CD4-positive, CD25-positive, alpha-beta regulatory T cell (primary cell): Measurements from ENCODE around the gene LRRC39. TPM values are rescaled to one million over a fixed set of nuclear protein-coding genes. Genes with fewer than 3 reads are reported as not detected.
"Not testable (repeated sequence)": the region's sequence is repeated elsewhere in the genome, so short reads cannot be mapped to it uniquely, and the experiment has no call there.

Experiments used
- ATAC-seq, 2 donors: fragments of 150-1000 bp; cut with Tn5 transposase; one replicate each; pipeline ENCODE4 v1.10.0; 2021; ENCODE audit warnings: low read depth in 2 of 2, moderate number of reproducible peaks in 2 of 2, moderate library complexity in 1 of 2
- DNase-seq, 3 donors: peaks; one replicate each; pipeline versions ENCODE4 v3.0.0 to v3.0.0-alpha.2; 2012 to 2022; ENCODE audit warnings: mixed read lengths in 1 of 3
- H3K27ac ChIP-seq: one replicate; pipeline ENCODE4 v1.7.0; 2013; ENCODE audit warnings: mild to moderate bottlenecking, low read length; ENCODE audit not compliant: insufficient read depth, poor library complexity, severe bottlenecking
- H3K27me3 ChIP-seq: one replicate; pipeline ENCODE4 v1.7.0; 2013; ENCODE audit warnings: low read length; ENCODE audit not compliant: control insufficient read depth, insufficient read depth
- H3K36me3 ChIP-seq: one replicate; pipeline ENCODE4 v1.7.0; 2013; ENCODE audit warnings: mild to moderate bottlenecking, low read length, moderate library complexity; ENCODE audit not compliant: control insufficient read depth, insufficient read depth
- H3K4me1 ChIP-seq: 2 replicates; pipeline ENCODE4 v1.7.0; 2013; ENCODE audit warnings: mild to moderate bottlenecking, low read length; ENCODE audit not compliant: insufficient read depth, control insufficient read depth, poor library complexity, severe bottlenecking
- H3K4me3 ChIP-seq: one replicate; pipeline ENCODE4 v1.7.0; 2013; ENCODE audit warnings: low read depth, mild to moderate bottlenecking, low read length, moderate library complexity
- H3K9me3 ChIP-seq, 2 experiments: 1 replicate in 1 of 2; 2 replicates in 1 of 2; pipeline ENCODE4 v1.7.0; 2013; ENCODE audit warnings: low read length in 2 of 2, mild to moderate bottlenecking in 1 of 2, moderate library complexity in 1 of 2; ENCODE audit not compliant: control insufficient read depth in 2 of 2
- H3K27ac Mint-ChIP-seq, 3 donors: one replicate each; pipeline ENCODE4 v1.8.0; 2020 to 2022; ENCODE audit warnings: mild to moderate bottlenecking in 3 of 3, mixed read lengths in 3 of 3, moderate library complexity in 2 of 3
- H3K27me3 Mint-ChIP-seq: one replicate; pipeline ENCODE4 v1.8.0; 2022; ENCODE audit warnings: mild to moderate bottlenecking, mixed read lengths
- H3K36me3 Mint-ChIP-seq: one replicate; pipeline ENCODE4 v1.8.0; 2020; ENCODE audit warnings: mixed read lengths
- H3K4me1 Mint-ChIP-seq, 4 donors: one replicate each; pipeline ENCODE4 v1.8.0; 2020 to 2022; ENCODE audit warnings: mixed read lengths in 4 of 4, mild to moderate bottlenecking in 1 of 4
- H3K4me3 Mint-ChIP-seq, 4 donors: one replicate each; pipeline ENCODE4 v1.8.0; 2020 to 2022; ENCODE audit warnings: mild to moderate bottlenecking in 4 of 4, mixed read lengths in 4 of 4, moderate library complexity in 3 of 4
- H3K9me3 Mint-ChIP-seq, 7 donors: one replicate each; pipeline ENCODE4 v1.8.0; 2020 to 2022; ENCODE audit warnings: mixed read lengths in 7 of 7, mild to moderate bottlenecking in 3 of 7, moderate library complexity in 2 of 7
- polyA plus RNA-seq, 4 donors: library from polyadenylated mRNA; unstranded; fragments of 300-500 nt; fragmentation: Illumina TruSeq; gene quantifications; one replicate each; pipeline ENCODE4 v1.2.3, GENCODE V29; 2021
- total RNA-seq: library from RNA; stranded (reverse); gene quantifications from one replicate; pipeline ENCODE4 v1.2.3, GENCODE V29; 2022

LRRC39 gene
- total and polyA plus RNA-seq, 5 donors from 2014 or later = 1.6 TPM; not detected in 4

- H3K27me3 ChIP-seq, H3K9me3 Mint-ChIP-seq, H3K4me3 Mint-ChIP-seq, H3K4me1 Mint-ChIP-seq, H3K4me1 ChIP-seq, ATAC-seq, DNase-seq, H3K27ac ChIP-seq, H3K27ac Mint-ChIP-seq, H3K4me3 ChIP-seq, H3K27me3 Mint-ChIP-seq, H3K9me3 ChIP-seq: not testable (repeated sequence)
- H3K36me3 ChIP-seq = peaks cover 46% of the 10 kb centered on the region
- H3K36me3 Mint-ChIP-seq = peaks cover 60% of the 10 kb centered on the region
Measured at GRCh38 chr1:100205593-100205992, 27.5 kb upstream of the LRRC39 start.

- peaks cover 42% of the 10 kb centered on the region for H3K36me3 ChIP-seq
- not testable (repeated sequence) for H3K27me3 ChIP-seq, H3K4me1 Mint-ChIP-seq, H3K4me3 ChIP-seq, H3K9me3 ChIP-seq, H3K27ac ChIP-seq, H3K4me3 Mint-ChIP-seq, DNase-seq, H3K27me3 Mint-ChIP-seq, H3K9me3 Mint-ChIP-seq, H3K4me1 ChIP-seq, ATAC-seq
- H3K27ac Mint-ChIP-seq = peak overlapping the region in 1 of 3 donors; percentile 73
- H3K36me3 Mint-ChIP-seq = peaks cover 59% of the 10 kb centered on the region
Measured at GRCh38 chr1:100205103-100205502, 27.0 kb upstream of the LRRC39 start.

- H3K27me3 ChIP-seq, H3K9me3 Mint-ChIP-seq, ATAC-seq, H3K4me3 Mint-ChIP-seq, H3K4me1 ChIP-seq, H3K27ac ChIP-seq, H3K4me3 ChIP-seq, H3K9me3 ChIP-seq, H3K27ac Mint-ChIP-seq, DNase-seq, H3K27me3 Mint-ChIP-seq, H3K4me1 Mint-ChIP-seq: not testable (repeated sequence)
- H3K36me3 Mint-ChIP-seq = peaks cover 67% of the 10 kb centered on the region
- H3K36me3 ChIP-seq = peaks cover 56% of the 10 kb centered on the region
Measured at GRCh38 chr1:100202703-100203102, 24.6 kb upstream of the LRRC39 start.

GRCh38 chr1:100200060-100200459 is 22.0 kb upstream of the LRRC39 start:
- H3K9me3 Mint-ChIP-seq, H3K4me3 Mint-ChIP-seq, H3K27ac ChIP-seq, H3K27me3 ChIP-seq, H3K4me3 ChIP-seq, H3K27me3 Mint-ChIP-seq, H3K27ac Mint-ChIP-seq, ATAC-seq, H3K9me3 ChIP-seq, H3K4me1 ChIP-seq, DNase-seq: not testable (repeated sequence)
- peaks cover 0 to 12% (median 6%) of the 10 kb centered on the region in 4 donors for H3K4me1 Mint-ChIP-seq
- H3K36me3 Mint-ChIP-seq = peaks cover 71% of the 10 kb centered on the region
- H3K36me3 ChIP-seq = peaks cover 50% of the 10 kb centered on the region

- no peak overlapping the region for H3K27ac ChIP-seq
- DNase-seq (no peak), ATAC-seq (no peak)
- no peak overlapping the region for H3K27ac Mint-ChIP-seq
- H3K4me1 Mint-ChIP-seq = peaks cover 0 to 12% (median 2%) of the 10 kb centered on the region in 4 donors
- no peaks in the 10 kb centered on the region for H3K27me3 Mint-ChIP-seq
- no peaks in the 10 kb centered on the region for H3K9me3 ChIP-seq
- H3K36me3 Mint-ChIP-seq = peaks cover 56% of the 10 kb centered on the region
- H3K36me3 ChIP-seq = peaks cover 47% of the 10 kb centered on the region
- no peak overlapping the region for H3K4me3 Mint-ChIP-seq
- no peaks in the 10 kb centered on the region for H3K4me1 ChIP-seq
- no peak overlapping the region for H3K4me3 ChIP-seq
- H3K27me3 ChIP-seq = no peaks in the 10 kb centered on the region
- no peaks in the 10 kb centered on the region for H3K9me3 Mint-ChIP-seq
Measured at GRCh38 chr1:100198596-100198995, 20.5 kb upstream of the LRRC39 start.

GRCh38 chr1:100188617-100189016 is 10.6 kb upstream of the LRRC39 start:
- H3K27ac Mint-ChIP-seq = no peak overlapping the region
- ATAC-seq = no peak
- no peaks in the 10 kb centered on the region for H3K9me3 ChIP-seq
- H3K4me3 Mint-ChIP-seq = no peak overlapping the region
- H3K4me1 Mint-ChIP-seq = no peaks in the 10 kb centered on the region
- H3K27me3 ChIP-seq = no peaks in the 10 kb centered on the region
- H3K9me3 Mint-ChIP-seq = no peaks in the 10 kb centered on the region
- H3K27me3 Mint-ChIP-seq = no peaks in the 10 kb centered on the region
- no peaks in the 10 kb centered on the region for H3K4me1 ChIP-seq
- H3K36me3 Mint-ChIP-seq = peaks cover 18% of the 10 kb centered on the region
- no peak overlapping the region for H3K27ac ChIP-seq
- H3K36me3 ChIP-seq = no peaks in the 10 kb centered on the region
- DNase-seq = no peak
- no peak overlapping the region for H3K4me3 ChIP-seq

GRCh38 chr1:100187912-100188311 is 9.9 kb upstream of the LRRC39 start:
- H3K9me3 Mint-ChIP-seq = peaks cover 0 to 3% (median 0%) of the 10 kb centered on the region in 7 donors
- no peak for ATAC-seq
- Histone ChIP-seq H3K27ac (no peak overlapping the region), H3K4me1 (no peaks in the 10 kb centered on the region), H3K4me3 (no peak overlapping the region), H3K36me3 (no peaks in the 10 kb centered on the region), H3K9me3 (no peaks in the 10 kb centered on the region), H3K27me3 (no peaks in the 10 kb centered on the region)
- no peak for DNase-seq
- no peak overlapping the region for H3K27ac Mint-ChIP-seq
- H3K36me3 Mint-ChIP-seq = peaks cover 16% of the 10 kb centered on the region
- H3K27me3 Mint-ChIP-seq = no peaks in the 10 kb centered on the region
- no peak overlapping the region for H3K4me3 Mint-ChIP-seq
- no peaks in the 10 kb centered on the region for H3K4me1 Mint-ChIP-seq

GRCh38 chr1:100184536-100184935 is 6.5 kb upstream of the LRRC39 start:
- peak in 1 of 2 donors; percentile 46 for ATAC-seq
- H3K27ac Mint-ChIP-seq = peak overlapping the region in 1 of 3 donors; percentile 45
- H3K9me3 ChIP-seq = no peaks in the 10 kb centered on the region
- H3K36me3 Mint-ChIP-seq = no peaks in the 10 kb centered on the region
- peaks cover 0 to 3% (median 0%) of the 10 kb centered on the region in 7 donors for H3K9me3 Mint-ChIP-seq
- H3K27ac ChIP-seq = no peak overlapping the region
- peaks cover 0 to 4% (median 0%) of the 10 kb centered on the region in 4 donors for H3K4me1 Mint-ChIP-seq
- H3K4me1 ChIP-seq = no peaks in the 10 kb centered on the region
- H3K27me3 Mint-ChIP-seq = no peaks in the 10 kb centered on the region
- no peaks in the 10 kb centered on the region for H3K27me3 ChIP-seq
- H3K36me3 ChIP-seq = no peaks in the 10 kb centered on the region
- no peak for DNase-seq
- H3K4me3 ChIP-seq = no peak overlapping the region
- no peak overlapping the region for H3K4me3 Mint-ChIP-seq
